GM21447 (cell line): ENCODE measurements around the gene ALDH1A2.
"Not testable (repeated sequence)": the region's sequence is repeated elsewhere in the genome, so short reads cannot be mapped to it uniquely, and the experiment has no call there.

ENCODE experiments used
- ATAC-seq: cut with Tn5 transposase; IDR thresholded peaks from one replicate; pipeline ENCODE4 v1.9.1; 2021; ENCODE audit not compliant: unreplicated experiment

The ALDH1A2 gene

DNA sequence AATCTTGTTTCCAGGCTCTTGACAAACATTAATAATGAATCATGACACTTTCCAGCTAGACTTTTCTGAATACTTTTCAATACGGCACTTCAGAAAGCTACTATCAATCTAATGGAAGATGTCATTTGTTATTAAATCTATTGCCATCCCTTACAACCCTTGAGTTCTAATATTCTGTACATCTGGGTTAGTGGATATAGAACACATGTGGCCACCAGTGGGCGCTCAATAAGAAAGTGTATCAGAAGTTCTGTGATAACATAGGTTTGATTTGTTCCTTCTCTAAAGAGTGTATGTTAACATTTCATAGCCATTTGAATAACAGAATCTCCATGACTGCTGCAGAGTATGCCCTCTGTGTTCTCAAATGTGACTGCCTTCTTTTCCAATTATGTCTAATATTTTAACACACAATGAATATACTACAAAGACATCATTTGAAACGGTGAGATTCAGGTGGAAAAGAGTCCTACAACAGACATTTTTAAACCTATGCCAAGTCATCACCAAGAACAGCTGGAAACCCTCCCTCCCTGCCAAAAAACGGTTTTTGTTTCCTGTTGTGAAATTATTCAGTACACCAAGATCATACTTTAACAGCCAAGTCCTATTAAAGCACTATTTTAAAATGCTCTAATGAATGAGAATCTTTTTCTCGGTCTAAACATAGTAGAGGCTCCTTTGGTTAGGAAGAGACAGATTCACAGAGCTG lies 22.2 kb downstream of the ALDH1A2 start:
- no peak for ATAC-seq

DNA sequence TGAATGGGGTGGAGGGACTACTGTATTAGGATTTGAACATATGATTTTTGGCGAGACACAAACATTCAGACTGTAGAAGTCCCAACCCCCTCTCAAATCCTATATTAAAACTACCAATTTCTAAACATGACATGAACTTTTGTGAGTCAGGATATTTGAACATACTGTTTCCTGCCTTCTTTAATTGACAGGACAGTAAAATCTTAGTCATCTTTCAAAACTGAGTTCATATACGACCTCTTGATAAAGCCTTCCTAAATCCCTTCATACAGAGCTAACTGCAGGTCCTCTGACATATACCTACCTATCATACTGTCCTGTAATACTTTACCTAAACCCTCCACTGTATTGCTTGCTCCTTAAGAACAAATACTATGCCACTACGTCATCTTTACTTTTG lies 23.5 kb downstream of the ALDH1A2 start:
- ATAC-seq = no peak

DNA sequence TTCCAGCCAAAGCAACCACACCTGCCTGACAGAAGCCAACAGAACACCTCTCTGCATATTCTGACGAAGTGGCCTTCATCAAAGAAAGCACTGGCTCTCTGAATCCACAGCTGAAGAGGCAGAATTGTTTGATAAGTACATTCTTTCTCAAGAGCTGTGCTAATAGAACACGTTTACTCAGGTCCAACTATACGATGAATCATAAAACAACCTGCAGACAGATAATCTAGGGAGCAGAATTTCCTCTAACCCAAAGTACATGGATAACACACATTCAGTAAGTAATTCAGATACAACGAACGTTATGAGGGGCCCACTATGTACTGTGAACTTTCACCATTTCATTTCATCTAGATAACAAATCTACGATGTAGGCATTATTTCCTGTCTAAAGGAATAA lies 25.4 kb downstream of the ALDH1A2 start:
- no peak for ATAC-seq

DNA sequence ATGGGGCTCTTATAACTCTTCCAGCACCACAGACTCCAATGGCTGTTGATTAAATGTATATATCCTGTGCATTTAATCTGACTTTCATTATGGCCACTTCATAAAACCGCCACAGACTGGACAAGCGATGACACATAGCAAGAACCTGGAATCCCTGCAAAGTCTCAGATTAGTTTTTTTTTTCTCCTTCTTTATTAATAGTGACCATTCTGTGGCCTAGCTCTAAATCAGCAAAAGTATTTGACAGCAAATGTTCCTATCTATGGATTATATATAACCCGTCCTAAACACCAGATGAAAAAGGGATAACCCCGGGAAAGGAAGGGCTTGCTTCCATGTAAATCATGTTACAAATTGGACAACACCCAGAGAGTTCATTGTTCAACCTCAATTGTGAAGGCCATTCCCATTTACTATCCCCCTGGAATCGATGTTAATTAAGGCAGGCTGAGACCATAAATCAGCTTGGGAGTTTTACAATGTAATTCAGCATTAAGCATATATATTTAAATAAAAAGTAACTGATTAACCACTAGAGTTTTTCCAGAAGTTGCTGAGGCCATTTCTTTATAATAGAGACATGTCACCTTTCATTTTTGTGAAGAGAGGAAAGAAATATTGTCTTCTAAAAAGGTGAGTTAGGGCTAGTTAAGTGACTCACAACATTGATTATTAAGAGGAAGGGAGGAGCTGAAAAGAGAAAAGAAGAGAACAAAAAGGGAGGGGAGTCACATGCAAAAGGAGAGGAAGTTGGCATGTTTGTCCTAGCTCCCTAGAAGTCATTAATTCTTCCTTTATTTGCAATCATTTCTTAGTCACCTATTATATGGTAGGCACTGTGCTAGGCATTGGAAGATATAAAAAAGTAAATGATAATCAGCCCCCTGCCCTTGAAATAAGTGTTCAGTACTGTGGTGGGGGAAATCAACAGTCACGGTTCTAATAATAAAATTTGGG lies 26.2 kb downstream of the ALDH1A2 start:
- ATAC-seq = no peak

DNA sequence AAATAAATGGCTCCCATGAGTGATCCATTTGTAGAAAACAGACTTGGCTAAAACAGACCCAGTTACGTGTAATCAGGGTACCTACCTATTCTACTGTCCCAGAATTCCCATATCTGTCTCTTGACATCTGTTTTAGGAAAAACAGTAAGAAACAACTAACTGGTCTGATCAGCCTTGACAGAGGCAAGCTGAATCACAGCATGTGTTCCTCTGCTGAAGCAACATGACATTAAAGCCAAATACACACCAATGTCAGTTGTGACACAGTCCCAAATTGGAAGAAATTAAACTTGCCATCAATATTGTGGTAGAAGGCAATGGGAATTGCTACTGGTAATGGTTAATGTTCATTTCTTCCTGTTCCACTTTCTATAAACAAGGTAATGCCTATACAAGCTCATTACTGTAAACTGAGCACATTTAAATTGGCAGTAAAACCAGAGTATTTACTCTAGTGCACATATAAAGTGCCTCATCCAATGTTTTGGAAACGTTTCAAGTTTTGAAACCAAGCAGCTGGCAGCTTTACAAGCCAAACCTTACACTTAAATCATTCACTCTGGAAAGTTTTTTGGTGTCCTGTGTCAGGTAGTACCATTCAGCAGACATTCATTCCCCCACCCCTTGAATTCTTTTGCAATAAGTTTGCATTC lies 27.0 kb downstream of the ALDH1A2 start:
- no peak for ATAC-seq

DNA sequence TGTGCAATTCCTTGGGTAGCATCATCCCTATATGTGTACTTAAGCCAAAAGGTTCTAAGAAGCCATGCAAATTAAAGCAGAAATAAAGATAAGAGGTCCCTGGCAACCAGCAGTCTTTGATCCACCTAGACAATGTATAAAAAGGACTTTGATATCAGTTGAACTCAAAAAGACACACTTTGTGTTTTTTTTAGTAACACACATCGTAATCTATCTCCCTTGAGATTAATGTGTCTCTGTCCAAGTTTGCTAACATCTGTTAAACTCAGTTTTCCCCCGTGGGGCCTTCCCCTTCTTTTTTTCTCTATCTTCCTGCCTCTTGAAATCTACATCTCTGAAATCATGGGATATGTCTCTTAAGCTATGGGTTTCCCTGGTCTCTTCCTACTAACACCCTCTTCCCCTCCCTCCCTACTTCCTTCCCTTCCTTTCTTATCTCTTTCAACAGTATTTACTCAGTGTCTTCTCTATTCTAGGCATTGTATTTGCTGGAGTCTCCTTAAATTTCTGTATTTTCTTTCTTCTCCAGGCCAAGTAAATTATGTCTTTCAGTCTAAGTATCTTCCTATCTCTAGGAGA lies 27.7 kb downstream of the ALDH1A2 start:
- ATAC-seq = no peak

DNA sequence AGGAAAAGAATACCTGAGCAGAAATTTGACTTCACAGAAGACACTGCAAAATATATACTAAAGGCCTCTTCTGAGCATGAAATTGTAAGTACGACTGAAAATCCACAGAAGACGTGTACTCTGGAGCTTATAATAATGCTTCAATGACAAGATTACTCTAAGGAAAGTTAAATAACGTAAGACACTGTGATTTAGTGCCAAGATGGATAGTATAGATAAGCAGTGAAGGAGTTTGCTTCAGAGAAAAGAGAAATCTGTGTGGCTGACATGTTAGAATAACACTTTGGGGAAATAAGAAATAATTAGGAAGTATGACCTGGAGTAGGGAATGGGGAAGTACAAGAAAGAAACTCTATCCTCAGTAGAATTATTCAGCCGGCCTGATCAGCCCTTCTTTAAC lies 28.9 kb downstream of the ALDH1A2 start:
- ATAC-seq = no peak

DNA sequence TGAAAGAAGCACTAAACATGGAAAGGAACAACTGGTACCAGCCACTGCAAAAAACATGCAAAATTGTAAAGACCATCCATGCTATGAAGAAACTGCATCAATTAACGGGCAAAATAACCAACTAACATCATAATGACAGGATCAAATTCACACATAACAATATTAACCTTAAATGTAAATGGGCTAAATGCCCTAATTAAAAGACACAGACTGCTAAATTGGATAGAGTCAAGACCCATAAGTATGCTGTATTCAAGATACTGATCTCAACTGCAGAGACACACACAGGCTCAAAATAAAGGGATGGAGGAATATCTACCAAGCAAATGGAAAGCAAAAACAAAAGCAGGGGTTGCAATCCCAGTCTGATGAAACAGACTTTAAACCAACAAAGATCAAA lies 37.1 kb downstream of the ALDH1A2 start:
- not testable (repeated sequence) for ATAC-seq

DNA sequence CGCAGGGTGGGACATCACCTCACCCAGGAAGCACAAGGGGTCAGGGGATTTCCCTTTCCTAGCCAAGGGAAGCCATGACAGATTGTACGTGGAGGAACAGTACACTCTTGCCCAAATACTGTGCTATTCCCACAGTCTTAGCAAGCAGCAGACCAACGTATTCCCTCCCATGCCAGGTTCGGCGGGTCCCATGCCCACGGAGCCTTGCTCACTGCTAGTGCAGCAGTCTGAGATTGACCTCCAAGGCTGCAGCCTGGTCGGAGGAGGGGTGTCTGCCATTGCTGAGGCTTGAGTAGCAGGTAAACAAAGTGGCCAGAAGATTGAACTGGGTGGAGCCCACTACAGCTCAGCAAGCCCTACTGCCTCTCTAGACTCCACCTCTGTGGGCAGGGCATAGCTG lies 39.0 kb downstream of the ALDH1A2 start:
- ATAC-seq = no peak

DNA sequence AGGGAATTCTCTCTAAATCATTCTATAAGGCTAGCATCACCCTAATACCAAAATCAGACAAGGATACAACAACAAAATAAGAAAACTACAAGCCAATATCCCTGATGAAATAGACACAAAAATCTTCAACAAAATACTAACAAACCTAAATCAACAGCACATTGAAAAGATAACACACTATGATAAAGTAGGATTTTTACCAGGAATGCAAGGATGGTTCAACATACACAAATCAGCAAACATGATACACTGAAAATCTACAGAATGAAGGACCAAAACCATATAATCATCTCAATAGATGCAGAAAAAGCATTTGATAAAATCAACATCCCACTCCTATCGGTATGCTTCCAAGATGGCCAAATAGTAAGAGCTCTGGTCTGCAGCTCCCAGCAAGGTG lies 39.5 kb downstream of the ALDH1A2 start:
- no peak for ATAC-seq

DNA sequence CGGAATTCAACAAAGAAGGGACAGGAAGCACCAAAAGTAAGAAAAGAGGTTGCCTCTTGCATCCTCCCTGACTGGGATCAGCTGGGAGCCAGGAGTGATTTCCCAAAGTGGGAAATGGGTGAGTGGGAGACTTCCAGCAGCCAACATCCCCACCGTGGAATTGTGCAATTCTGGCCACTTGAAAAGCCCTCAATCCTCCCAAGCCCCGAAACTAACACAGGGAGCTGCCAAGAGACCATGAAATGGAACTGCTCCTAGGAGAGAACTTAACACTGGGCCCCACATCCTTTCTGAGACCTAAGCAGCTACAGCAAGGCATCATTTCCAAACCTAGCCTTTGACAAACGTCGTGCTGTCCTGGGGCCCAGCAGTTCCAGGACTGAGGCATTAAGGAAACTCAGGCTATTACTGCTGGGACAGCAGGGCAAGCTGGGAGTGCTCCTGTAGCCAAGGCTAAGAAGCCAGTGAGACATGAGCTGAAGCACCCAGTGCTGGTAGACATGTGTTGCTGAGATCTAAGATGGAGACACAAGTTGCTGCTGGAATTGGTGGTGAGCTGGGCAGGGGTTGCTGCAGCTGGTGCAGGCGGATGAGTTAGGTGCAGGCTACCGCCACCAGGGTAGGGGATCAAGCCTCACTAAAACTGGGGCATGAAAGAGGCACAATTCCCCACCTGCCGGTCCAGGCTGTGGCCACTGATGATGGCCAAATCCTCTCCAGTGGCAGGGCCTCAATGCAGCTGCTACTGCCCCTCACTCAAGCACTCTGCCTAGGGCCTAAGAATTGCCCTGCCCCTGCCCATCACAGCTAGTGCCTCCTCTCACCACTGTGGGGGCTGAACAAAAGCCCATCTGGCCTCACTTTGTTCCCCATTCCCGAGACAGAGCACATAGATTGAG lies 43.9 kb downstream of the ALDH1A2 start:
- ATAC-seq = no peak

DNA sequence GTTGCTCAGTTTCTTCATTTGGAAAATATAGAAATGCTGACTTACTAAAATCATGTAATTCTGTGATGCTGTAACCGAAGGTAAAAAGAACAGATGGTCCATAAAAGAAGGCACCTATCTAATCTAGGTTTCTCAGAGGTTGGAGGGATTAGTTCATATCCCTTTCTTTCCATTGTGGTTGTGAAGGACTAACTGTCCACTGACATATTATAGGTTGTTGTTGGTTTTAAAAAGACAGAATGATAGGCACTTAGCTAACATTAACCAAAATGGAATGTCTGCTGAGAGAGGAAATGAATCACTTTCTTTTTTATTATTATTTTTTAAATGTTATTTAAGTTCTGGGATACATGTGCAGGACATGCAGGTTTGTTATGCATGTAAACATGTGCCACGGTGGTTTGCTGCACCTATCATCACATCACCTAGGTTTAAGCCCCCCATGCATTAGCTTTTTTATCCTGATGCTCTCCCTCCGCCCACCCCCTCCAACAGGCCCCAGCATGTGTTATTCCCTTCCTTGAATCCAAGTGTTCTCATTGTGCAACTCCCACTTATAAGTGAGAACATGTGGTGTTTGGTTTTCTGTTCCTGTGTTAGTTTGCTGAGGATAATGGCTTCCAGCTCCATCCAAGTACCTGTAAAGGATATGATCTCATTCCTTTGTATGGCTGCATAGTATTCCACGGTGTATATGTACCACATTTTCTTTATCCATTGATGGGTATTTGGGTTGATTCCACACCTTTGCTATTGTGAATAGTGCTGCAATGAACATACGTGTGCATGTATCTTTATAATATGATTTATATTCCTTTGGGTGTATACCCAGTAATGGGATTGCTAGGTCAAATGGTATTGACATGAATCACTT lies 45.8 kb downstream of the ALDH1A2 start:
- no peak for ATAC-seq

DNA sequence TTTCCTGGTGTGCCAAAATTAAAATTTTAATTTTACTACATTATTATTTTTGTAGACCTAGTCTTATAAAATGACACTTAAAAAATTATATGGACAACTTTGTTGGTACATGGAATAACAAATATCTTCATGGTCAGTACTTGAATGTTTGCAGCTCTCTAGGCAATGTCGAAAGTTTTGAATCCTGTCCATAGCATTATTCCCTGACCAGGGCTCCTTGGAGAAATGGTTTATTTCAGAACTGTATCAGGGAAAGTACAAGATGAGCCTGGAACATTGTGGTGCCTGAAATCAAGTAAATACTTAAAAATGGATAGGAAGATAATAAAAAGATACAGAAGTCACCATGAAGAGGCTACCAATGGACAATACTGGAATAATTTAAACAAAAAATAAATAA lies 47.6 kb downstream of the ALDH1A2 start:
- no peak for ATAC-seq

DNA sequence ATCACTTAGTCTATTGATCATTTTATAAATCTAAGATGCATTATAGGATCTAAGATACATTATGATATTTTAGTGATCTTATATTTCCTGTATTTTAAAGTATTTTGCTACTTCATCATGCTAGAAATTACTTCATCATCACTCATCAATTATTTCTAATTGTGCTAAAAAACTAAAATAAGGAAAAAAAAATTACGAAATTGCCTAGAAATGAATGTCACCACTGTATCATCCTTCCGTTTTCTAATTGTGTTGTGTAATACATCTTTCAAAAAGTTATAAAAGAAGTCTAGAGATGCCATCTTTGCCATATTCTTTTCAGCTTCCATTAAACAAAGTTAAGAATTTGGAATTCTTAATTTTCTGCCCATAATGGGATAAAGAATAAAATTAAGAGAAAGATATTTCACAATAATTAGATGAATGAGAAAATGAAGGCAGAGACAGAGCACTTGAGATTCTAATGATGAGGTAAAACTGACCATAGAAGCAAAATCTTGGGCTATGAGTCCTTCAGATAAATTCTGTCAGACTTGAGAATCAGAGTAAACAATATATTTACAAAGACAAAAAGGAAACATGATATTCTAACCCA lies 48.8 kb downstream of the ALDH1A2 start:
- ATAC-seq = no peak

DNA sequence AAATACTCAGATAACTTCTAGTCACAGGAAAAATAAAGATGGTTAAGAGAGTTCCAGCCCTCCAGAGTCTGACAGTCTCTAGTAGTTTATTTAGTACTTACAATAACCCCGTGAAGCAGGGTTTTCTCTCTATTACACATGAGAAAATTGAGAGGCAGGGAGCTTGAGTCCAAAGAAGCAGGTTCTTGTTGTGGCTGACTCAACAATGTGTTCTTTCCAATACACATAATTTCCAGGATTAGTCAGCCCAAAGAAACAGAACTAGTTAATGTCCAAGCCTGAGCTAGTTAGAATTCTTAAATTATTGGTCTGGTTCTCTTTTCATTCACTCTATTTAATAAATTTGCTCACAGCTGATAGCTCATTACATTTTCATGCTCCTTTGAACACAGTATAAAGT lies 49.9 kb downstream of the ALDH1A2 start:
- no peak for ATAC-seq

DNA sequence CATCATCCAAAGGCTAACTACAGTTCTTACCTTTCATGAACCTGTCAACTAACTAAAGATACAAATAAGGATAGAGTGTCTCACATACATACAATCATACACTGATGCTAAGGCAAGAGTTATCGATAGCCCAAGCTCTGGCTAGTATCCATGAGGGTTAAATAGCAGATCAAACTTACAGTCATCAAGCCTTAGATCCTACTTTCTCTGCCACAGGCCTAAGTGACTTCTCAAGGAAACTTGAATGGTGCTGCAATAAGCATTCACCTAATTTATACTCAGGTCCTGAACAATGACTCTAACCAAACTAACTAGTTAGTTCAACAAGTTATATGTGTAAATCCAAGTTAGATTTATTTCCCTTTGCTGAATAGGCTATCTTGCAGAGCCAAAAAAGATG lies 51.0 kb downstream of the ALDH1A2 start:
- ATAC-seq = no peak

DNA sequence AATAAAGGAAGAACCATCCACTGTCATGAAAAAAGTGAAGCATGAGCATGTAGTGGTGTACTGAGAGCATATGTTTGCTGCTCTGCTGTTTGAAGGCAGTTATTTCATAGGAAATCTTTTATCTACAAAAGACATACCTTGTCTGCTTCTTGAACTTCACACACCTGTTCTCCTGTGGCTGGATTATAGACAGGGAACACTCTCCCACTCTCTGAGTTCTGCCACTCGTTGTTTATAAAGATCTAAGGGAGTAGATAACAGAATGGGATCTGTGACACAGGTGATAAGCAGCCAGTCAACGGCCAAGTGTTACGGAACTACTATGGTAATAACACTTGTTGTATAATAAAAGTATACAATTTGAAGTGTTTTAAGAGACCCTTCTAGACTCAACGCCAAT lies 51.5 kb downstream of the ALDH1A2 start:
- ATAC-seq = no peak

DNA sequence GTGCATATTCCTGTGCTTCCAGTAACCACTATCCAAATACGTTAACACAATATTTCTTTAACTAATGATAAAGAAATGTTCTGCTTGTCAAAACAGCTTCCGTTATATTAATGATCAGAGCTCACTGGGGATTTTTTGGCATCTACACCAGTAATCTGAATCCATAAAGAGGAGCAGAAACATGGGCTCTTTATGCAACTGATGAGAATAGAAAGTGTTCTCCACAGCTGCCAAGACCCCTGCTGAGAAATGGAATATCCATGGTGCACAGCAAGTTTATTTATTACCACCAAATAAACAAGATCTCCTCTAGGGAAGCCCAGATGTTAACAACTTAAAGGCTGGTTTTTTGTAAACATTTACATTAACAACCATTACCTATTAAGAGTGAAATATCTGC lies 54.5 kb downstream of the ALDH1A2 start:
- no peak for ATAC-seq

DNA sequence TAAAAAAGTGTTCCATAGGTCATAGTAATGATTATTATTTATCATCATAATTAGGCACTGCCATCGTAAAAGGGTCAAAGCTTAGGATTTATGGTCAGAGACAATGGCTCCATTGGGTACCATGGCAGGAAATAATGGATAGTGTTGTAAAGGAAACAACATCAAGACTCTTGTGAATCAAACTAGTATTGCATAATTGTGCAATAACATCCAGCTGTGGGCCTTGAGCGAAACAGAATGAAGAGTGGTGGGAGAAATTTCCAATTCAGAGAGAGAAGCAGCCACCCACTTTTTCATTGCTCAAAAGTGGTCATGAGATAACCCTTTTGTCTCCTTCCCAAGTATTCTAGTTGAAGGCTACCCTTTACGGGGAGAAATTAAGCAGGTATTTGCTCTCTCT lies 61.7 kb downstream of the ALDH1A2 start:
- no peak for ATAC-seq
